Uterus (tissue), 4 donors: Measurements from ENCODE around the gene TOB1. TPM values are rescaled to one million over a fixed set of nuclear protein-coding genes. Genes with fewer than 3 reads are reported as not detected.

Experiments
- DNase-seq, 2 donors: peaks; one replicate each; pipeline ENCODE4 v3.0.0-alpha.2; 2019 to 2020
- H3K27ac ChIP-seq, 2 donors: fragments of 200-600 bp; sonication (generic); 1 replicate in 1 of 2; 2 replicates in 1 of 2; pipeline ENCODE4 v1.5.1; 2016 to 2018
- H3K27me3 ChIP-seq, 2 donors: fragments of 200-600 bp; sonication (generic); one replicate each; pipeline ENCODE4 v1.5.1; 2018 to 2019; ENCODE audit warnings: control low read depth in 1 of 2
- H3K36me3 ChIP-seq, 2 donors: fragments of 200-600 bp; sonication (generic); one replicate each; pipeline ENCODE4 v1.5.1; 2019; ENCODE audit warnings: control low read depth in 1 of 2
- H3K4me1 ChIP-seq, 2 donors: fragments of 200-600 bp; sonication (generic); one replicate each; pipeline ENCODE4 v1.5.1; 2018 to 2019; ENCODE audit warnings: control low read depth in 1 of 2
- H3K4me3 ChIP-seq, 2 donors: fragments of 200-600 bp; sonication (generic); 1 replicate in 1 of 2; 2 replicates in 1 of 2; pipeline ENCODE4 v1.5.1; 2018 to 2019; ENCODE audit warnings: mild to moderate bottlenecking in 1 of 2
- H3K9me3 ChIP-seq, 2 donors: fragments of 200-600 bp; sonication (generic); one replicate each; pipeline ENCODE4 v1.5.1; 2019; ENCODE audit warnings: control low read depth in 1 of 2
- CTCF ChIP-seq, 4 experiments: fragments of 200-600 bp in 2 of 4; fragments of 450-650 bp in 2 of 4; sonication (generic) in 2 of 4; IDR thresholded peaks; one replicate each; pipeline ENCODE4 v1.5.1; 2016 to 2019; ENCODE audit warnings: antibody characterized with exemption in 4 of 4, mild to moderate bottlenecking in 2 of 4, moderate library complexity in 1 of 4
- POLR2A ChIP-seq, 2 donors: fragments of 450-650 bp; IDR thresholded peaks; one replicate each; pipeline ENCODE4 v1.6.1; 2016; ENCODE audit warnings: antibody characterized with exemption in 2 of 2, mild to moderate bottlenecking in 1 of 2, moderate library complexity in 1 of 2
- intact Hi-C: fragments of 100-400 bp; cut with DNase I; formaldehyde crosslinking; loops from one replicate; pipeline ENCODE4 v1.15.1; 2023; ENCODE audit warnings: low total_unique reads
- total RNA-seq, 4 donors: library from RNA; depleted of rRNA in 3 of 4; stranded (reverse); fragments of >200 nt in 3 of 4; gene quantifications; one replicate each; pipeline versions ENCODE4 v1.1.0 to v1.2.4, GENCODE V29; 2014 to 2023
- donor health status: DM: yes; HTN: yes; CAD: no.

Gene TOB1
- total RNA-seq, 4 donors from 2014 or later: 16.5 to 64.3 (median 27.5) TPM

GRCh38 chr17:50893183-50893993 is 27.2 kb upstream of the TOB1 start:
- no peak for TF ChIP-seq POLR2A (IDR thresholded peaks at IDR 0.05)
- no peak for TF ChIP-seq CTCF (IDR thresholded peaks at IDR 0.05)
- peak overlapping the region; percentile 77 to 80 for H3K27ac ChIP-seq

GRCh38 chr17:50892101-50892776 is 26.1 kb upstream of the TOB1 start:
- Histone ChIP-seq H3K27me3 (no peaks in the 10 kb centered on the region), H3K4me1 (no peaks in the 10 kb centered on the region), H3K9me3 (no peaks in the 10 kb centered on the region), H3K27ac (no peak overlapping the region), H3K36me3 (no peaks in the 10 kb centered on the region), H3K4me3 (no peak overlapping the region)
- intact Hi-C loops: no loop called here
- DNase-seq: no peak
- TF ChIP-seq CTCF (IDR thresholded peaks at IDR 0.05): no peak
- no peak for TF ChIP-seq POLR2A (IDR thresholded peaks at IDR 0.05)

More at GRCh38 chr17:50893183-50893993, 27.2 kb upstream of the TOB1 start:
- Histone ChIP-seq H3K36me3 (no peaks in the 10 kb centered on the region), H3K4me3 (no peak overlapping the region), H3K27me3 (no peaks in the 10 kb centered on the region), H3K4me1 (no peaks in the 10 kb centered on the region), H3K9me3 (no peaks in the 10 kb centered on the region)
- DNase-seq: peak; percentile 72 to 79
- intact Hi-C loops: no loop called here

GRCh38 chr17:50891577-50891989 is 25.4 kb upstream of the TOB1 start:
- intact Hi-C loops: no loop called here
- no peak overlapping the region for H3K4me3 ChIP-seq
- no peak overlapping the region for H3K27ac ChIP-seq

GRCh38 chr17:50890675-50891516 is 24.7 kb upstream of the TOB1 start:
- intact Hi-C loops: no loop called here
- H3K4me1 ChIP-seq: no peaks in the 10 kb centered on the region
- no peak overlapping the region for H3K4me3 ChIP-seq
- no peaks in the 10 kb centered on the region for H3K27me3 ChIP-seq
- no peak overlapping the region for H3K27ac ChIP-seq
- no peak for DNase-seq
- no peaks in the 10 kb centered on the region for H3K9me3 ChIP-seq
- no peaks in the 10 kb centered on the region for H3K36me3 ChIP-seq
- TF ChIP-seq POLR2A (IDR thresholded peaks at IDR 0.05) (no peak), CTCF (IDR thresholded peaks at IDR 0.05) (no peak)

More at GRCh38 chr17:50891577-50891989, 25.4 kb upstream of the TOB1 start:
- TF ChIP-seq POLR2A (IDR thresholded peaks at IDR 0.05) (no peak), CTCF (IDR thresholded peaks at IDR 0.05) (no peak)
- DNase-seq: no peak
- Histone ChIP-seq H3K36me3 (no peaks in the 10 kb centered on the region), H3K4me1 (no peaks in the 10 kb centered on the region), H3K27me3 (no peaks in the 10 kb centered on the region), H3K9me3 (no peaks in the 10 kb centered on the region)
